ENCODE measurements around the gene LEKR1.
A peak's percentile ranks its signal among the peaks of the same experiment; 100 is the strongest.
"Not testable (repeated sequence)": the region's sequence is repeated elsewhere in the genome, so short reads cannot be mapped to it uniquely, and the experiment has no call there.

LEKR1 gene

DNA sequence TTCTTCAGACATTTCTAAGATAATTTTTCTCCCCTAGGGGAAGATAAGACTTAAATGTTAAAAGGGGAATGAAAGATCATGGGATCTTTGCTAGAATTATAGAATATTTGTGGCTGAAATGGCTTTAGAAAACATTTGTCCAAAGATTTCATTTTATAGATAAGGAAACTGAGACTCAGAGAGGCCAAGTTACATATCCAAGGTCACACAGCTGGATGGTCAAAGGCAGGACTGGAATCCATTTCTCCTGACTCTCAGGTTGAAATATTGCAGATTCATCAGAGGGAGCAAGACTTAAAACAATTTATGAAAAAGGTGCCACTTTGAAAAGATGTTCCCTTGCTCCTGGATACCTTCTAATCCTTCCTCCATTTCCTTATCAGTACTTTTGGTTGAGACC lies 19.5 kb upstream of the LEKR1 start:
- no peak for DNase-seq (ENCODE audit: low read depth in 1 of 2, low spot score in 1 of 2)

DNA sequence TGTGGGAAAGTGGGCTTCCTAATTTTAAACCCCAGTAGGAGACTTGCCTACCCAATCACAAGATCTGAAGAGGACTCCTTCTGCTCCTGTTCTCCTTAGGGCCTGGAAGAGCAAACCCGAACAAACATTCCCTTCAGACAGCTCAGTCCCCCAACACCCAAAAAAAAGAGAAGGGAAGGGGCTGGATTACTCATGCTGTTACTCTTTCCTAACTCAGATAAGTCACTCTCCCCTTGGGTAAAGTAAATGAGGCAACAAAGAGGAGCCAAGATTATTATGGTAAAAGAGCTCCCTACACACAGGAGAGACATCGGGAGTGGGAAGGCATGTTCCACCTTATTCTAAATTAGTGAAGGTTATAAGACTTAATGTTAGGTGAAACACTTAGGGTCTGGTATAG lies 18.1 kb upstream of the LEKR1 start:
- no peak for DNase-seq (ENCODE audit: low read depth in 1 of 2, low spot score in 1 of 2)

DNA sequence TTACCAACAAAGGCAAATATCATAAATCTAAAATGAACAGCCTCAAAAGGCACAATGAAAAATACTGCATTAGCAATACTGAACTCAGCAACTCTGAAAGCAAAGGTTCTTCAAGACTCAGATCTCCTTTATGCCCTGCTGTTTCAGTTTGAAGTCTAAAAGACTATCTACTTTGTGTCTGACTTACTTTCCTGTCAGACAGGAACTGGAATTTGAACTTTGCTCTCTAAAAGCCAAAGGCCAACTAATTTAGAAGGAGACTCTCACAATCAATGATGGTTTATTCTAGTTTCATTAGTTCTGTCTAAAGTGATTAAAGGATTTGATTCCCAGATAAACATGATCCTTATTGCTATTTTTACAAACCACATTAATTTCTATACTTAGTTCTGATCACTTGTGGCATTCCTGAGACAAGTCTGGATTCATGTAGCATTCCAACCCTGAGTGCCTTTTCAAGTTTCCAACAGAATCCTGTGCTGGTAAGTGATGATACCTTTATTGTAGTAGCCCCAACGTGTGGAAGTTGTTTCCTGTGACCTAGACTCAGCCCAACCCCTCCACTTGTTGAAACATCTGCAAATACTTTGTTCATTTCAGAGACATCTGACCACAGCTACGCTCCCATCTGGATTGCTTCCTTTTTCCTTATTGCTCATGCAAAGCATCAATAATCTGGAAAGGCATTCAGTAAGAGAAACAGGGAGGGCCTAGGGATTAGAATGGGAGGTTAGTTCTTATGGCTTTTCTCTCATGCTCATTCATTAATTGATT lies 14.9 kb upstream of the LEKR1 start:
- DNase-seq (ENCODE audit: low read depth in 1 of 2, low spot score in 1 of 2), result no peak

DNA sequence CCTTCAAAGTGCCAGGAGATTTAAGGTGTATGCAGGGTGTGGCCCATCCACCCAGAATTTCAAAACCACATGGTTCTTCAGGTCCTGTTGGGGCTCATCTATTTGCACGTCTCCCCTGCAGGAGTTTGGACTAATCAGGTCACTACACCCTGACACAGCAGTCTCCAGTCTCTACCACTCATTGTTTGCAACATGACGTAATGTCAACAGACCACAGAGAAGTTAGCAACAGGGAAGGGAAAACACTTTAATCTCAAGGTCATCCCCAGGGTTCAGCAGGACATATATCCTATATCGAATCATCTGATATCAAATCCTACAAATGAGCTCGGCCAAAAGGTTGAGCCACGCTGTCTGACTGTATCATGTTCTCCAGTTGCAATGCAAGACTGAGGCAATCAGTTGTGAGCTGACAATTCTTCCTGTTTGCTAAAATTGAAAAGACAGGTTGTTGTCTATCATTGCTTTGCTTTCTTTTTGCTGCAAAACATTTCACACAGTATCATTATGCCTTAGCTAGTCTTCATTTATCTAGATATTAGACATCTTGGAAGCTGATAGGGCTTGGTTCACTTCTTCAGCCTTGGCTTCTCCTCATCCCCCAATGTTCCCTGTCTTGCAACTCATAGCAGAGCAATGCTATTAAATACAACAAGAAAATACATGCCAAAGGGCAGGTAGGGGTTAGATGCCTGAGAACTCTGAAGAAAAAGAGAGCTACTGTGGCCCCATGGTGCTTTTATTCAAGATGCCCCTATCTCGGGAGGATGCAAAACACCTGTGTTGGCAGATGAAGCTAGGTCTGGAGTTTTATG lies 13.4 kb upstream of the LEKR1 start:
- no peak for DNase-seq (ENCODE audit: low read depth in 1 of 2, low spot score in 1 of 2)

DNA sequence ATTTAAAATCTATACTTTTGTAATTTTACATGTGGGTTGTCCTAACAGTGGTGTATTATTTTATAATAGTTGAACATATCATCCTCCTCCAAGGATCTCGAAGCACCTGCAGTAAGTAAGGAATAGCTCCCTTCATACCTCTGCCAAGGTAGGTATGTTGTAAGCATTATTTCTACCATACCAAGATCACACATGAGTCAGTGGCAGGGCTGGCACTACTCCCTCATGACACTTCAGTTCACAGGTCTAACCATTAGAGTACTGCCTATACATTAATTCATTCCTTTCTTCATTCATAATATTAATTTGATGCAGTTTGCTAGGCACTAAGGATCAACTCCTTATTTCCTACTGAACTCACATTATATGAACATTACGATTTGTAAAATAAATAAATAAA lies 11.9 kb upstream of the LEKR1 start:
- no peak for DNase-seq (ENCODE audit: low read depth in 1 of 2, low spot score in 1 of 2)

DNA sequence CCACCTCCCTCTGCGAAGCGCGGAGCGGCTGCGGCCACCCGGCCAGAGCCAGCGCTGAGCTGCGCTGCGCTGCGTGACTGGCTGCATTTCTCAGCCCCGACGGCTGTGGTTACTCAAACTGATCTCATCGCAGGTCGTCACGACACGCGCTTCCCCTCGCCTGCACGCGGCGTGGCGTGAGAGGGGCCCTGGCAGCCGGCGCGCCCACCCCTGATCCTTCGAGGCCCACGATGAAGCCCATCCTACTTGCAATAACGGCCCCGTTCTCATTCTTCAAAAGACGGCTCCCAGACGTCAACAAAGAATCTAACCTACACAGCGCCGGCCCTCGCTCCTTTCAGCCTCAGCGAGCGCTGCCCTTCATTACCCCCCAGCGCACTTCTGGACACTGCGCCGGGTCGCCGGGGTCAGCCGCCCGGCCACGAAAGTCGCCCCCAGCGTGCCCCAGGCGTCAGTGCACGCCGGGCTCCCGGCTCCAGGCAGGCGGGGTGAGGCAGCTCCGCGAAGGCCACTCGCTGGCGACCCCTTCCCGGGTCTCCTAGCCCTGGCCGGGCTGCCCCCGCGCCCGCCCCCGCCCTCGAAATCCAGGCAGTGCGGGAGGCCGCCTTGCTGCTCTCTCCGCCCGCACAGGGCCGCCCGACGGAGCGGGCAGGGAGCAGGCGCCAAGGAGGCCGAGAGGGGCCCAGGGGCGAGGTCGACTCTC lies 9.9 kb upstream of the LEKR1 start:
- DNase-seq (ENCODE audit: low read depth in 1 of 2, low spot score in 1 of 2), result peak in 1 of 2 donors; percentile 34

DNA sequence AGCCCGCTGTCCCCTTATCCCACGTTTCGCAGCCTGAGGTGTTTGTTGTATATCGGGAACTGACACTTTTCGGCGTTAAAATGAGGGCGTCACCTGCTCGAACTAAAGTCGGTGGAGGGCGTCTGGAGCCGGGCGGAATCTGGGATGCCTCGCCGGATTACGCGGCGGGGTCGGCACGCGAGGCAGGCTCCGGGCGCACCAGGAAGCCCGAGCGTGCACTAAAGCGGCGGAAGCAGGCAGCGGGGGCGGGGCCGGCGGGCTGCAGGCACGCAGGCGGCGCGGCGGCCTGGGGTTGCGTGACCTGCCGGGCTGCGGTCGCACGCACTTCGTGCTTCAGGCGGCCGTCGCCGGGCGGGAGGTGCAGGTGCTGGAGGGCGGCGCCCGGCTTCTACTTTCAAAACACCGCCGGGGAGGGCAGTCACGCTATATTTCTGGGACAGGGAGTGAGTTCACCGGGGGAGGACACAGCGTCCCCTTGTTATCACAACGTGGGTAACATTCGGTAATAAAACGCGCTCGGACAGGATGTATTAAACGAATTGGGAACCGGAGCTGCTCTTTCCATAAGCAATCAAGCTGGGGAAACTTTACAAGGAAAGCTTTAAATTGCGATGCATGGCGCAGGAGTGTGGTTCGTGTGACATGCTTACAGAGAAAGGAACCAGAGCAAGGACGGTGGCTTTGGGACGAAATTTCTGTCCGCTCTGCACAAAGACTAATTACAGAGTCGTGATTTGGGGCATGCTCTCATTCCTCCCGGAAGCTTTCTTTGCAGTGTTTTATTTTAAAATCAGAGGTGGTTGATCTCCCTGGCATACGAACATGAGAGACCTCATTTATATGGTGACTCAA lies 9.1 kb upstream of the LEKR1 start:
- peak; percentile 79 to 88 for DNase-seq (ENCODE audit: low read depth in 1 of 2, low spot score in 1 of 2)

DNA sequence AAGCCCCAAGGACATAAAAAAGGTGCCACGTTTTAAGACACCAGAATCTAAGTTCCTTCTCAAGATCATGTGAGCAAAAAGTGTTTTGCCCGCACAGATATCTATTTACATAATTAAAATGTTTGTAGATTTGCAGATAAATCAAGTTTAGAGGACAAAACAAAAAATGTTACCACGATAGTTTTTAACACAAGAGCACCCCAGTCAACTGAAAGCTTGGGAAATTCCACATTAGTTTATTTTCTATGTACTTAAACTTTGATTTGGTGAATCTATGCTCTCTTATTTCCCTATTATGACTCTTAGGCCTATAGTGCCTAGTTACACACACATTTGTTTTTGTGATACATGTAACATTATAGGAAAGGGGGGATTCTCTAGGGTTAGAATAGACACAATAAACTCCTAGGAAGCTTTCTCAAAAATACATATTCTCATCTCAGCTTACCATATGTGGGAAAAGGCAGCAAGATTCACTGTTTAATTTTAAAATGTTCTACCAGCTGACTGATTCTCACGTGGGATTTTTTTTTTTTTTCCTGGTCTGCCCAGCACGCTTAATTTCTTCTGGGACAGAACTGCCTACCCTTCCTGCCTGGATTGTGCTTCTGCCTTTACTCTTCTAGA lies 8.4 kb upstream of the LEKR1 start:
- no peak for DNase-seq (ENCODE audit: low read depth in 1 of 2, low spot score in 1 of 2)

DNA sequence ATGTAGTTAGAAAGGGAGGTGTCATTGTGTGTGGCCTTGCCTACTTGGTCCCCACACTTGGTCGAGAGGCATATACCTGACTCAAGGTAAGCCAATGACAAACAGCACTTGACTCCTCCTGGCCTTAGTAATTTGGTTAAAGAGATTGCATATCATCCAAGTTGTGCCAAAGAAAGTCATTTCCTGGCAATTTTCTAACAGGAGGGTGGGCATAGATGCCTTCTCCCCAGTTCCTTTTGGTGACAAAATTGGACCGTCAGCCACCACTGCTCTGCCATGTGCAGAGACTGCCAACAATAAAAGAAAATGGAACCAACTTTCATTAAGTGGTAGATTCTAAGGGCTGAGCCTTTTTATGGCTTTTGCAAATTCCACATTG lies 7.9 kb upstream of the LEKR1 start:
- DNase-seq (ENCODE audit: low read depth in 1 of 2, low spot score in 1 of 2), result no peak

DNA sequence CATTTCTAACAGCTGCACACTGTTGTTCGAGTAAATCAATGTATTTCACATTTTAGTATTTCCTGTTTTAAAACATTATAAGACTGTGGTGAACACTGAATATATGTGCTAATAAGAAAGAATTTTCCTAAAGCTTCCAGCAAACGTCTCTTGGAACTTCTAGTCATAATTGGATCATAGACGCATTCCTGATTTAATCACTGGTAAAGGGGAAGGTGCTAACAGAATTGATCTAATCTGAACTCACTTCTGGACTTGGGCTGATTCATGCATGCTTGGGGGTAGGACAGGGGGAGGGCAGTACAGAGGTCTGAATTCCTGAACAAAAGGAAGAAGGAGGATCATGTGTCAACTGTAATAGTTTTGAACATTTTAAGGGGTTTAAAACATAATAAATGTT lies 7.3 kb upstream of the LEKR1 start:
- DNase-seq (ENCODE audit: low read depth in 1 of 2, low spot score in 1 of 2), result no peak

DNA sequence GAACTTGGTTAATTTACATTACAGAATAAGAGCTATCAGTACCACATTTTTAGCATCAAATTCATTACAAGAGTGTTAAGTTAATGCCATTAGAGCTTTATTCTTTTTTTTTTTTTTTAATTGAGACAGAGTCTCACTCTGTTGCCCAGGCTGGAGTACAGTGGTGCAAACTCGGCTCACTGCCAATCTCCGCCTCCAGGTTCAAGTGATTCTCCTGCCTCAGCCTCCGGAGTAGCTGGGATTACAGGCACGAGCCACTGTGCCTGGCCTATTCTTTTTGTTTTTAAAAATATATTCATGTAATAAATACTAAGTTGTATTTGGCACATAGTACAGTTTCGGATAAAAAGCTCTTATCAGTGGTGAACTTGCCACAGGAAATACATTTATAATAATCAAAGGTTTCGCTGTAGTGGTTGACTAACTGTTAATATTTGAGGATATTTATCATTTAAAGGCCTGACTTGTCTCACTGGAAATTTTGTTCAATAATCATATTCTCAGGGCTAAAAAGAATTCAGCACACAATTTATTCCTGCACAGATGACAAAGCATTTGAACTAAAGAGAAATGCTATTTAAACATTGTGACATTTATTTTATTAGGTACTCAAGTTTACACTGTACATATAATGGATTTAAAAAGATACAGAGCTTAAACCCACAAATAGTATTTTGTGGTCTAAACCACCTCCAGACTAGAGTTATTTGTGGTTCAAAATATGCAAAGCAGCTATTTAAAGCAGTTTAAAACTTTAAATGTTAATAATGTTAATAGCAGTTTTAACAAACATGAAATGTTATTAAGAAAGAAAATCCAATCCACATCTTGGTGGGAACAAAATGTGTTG lies 6.1 kb upstream of the LEKR1 start:
- no peak for DNase-seq (ENCODE audit: low read depth in 1 of 2, low spot score in 1 of 2)

DNA sequence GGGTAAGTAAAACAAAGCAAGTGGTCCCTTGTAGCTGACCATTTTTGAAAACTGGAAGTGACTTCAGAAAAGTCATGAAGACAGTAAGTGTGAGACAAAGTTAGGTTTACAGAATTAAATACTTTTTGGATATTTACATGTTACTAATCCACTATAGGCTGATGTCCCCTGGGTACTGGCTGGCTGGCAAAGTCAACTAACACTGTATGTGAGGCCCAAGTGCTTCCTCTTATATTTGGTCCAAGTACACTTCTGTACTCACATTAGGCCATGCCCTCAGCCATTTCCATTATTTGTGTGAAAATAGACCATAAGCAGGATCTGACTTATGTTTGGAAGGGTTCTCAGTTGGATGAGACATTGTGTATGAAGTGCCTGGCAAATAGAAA lies 5.5 kb upstream of the LEKR1 start:
- no peak for DNase-seq (ENCODE audit: low read depth in 1 of 2, low spot score in 1 of 2)

DNA sequence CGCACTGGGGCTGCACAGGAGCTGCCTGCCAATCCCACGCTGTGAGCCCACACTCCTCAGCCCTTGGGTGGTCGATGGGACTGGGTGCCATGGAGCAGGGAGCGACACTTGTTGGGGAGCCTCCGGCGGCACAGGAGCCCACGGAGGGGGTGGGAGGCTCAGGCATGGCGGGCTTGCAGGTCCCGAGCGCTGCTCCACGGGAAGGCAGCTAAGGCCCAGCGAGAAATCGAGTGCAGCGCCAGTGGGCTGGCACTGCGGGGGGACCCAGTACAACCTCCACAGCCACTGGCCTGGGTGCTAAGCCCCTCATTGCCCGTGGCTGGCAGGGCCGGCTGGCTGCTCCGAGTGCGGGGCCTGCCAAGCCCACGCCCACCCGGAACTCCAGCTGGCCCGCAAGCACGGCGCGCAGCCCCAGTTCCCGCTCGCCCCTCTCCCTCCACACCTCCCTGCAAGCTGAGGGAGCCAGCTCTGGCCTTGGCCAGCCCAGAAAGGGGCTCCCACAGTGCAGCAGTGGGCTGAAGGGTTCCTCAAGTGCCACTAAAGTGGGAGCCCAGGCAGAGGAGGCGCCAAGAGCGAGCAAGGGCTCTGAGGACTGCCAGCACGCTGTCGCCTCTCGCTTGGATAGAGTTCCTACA lies 3.4 kb upstream of the LEKR1 start:
- not testable (repeated sequence) for DNase-seq (ENCODE audit: low read depth in 1 of 2, low spot score in 1 of 2)

DNA sequence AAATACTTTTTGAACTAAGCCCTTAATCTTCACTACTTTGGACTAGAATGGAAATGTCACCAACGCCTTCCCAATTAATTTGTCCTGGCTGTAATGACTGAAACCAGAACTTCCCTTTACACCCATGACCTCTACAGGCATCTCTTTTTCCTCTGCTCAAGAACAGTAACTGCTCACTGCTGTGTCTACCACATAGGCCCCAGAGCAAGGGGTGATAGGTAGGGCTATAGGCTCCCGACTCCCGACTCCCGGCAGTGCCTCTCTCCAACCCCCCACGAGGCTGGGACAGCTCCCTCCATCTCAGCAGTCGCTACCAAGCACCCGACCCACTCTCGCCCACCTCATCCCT lies 384 bp upstream of the LEKR1 start:
- no peak for DNase-seq (ENCODE audit: low read depth in 1 of 2, low spot score in 1 of 2)

DNA sequence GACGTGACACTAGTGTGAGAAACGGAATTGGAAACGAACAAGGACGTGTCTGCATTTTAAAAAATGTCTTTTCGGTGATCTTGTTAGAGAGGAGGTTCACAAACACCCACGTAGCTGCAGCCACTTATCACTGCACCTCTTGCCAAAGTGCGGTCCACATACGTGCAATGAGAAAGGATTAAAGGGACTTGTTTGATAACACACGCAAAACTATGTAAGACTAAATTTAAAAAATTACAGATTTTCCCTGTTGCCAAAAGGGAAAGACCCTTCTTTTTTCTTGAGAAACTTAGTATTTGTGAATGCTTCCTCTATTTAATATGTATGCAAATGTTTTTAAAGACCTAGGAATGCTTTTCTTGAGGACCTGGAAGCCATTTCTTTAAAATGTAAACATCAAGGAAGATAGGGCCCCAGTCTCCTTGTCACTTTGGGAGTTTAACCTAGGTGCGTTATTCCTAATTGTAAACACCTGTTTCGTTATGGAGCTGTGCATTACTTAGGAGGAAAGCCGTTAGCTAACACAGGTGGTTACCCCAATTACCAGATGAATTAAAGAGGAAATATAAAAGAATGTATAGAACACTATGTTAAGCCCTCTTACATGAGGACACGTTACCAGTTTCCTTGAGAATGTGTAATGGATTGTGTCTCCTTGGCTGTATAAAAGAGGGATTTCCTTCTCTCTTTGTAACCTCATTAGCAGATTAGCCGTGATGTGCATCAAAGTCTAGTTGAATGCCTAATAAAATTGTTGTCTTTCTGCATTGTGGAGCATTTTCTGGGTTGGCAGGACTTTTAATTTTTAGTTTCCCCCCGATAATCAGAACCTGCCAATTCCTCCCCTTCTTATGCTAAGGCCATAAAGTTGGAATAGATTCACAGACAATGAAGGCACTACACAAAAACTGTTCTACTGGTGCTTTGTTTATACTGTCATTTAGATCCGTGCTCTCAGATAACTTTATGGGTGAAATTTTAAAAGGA lies 1.0 kb downstream of the LEKR1 start:
- DNase-seq (ENCODE audit: low read depth in 1 of 2, low spot score in 1 of 2), result no peak

DNA sequence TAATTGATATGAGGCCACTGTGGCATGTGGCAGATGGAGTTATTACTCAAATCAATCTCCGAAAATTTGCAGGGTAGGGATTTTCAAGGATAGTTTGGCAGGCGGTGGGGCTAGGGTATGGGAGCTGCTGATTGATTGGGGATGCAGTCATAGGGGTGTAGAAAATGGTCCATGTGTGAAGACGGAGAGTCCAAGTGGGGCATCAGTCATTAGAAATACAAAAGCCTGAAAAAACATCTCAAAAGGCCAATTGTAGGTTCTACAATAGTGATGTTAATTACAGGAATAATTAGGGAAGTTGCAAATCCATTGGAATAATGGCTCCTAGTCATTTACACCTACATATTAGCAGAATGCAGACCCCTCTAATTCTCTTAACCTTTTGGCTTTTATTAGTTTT lies 4.9 kb downstream of the LEKR1 start:
- no peak for DNase-seq (ENCODE audit: low read depth in 1 of 2, low spot score in 1 of 2)

DNA sequence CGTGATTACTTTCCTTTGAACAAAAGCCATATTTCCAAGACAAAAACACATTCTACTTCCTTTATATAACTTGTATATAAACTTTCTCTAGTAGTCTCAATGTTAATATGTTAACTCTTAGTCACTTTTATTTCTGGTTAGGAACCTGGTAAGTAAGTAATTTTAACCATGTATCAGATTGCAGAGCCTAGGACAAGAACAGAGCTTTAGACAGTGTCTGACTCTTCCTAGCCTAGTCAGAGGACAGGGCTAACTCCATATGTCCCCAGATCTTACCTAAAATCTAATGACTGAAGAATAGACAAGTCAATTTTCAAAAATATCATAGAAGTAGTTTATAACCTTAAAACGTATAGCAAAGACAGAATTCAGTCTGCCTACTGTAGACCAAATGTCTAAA lies 8.3 kb downstream of the LEKR1 start:
- DNase-seq (ENCODE audit: low read depth in 1 of 2, low spot score in 1 of 2), result no peak

DNA sequence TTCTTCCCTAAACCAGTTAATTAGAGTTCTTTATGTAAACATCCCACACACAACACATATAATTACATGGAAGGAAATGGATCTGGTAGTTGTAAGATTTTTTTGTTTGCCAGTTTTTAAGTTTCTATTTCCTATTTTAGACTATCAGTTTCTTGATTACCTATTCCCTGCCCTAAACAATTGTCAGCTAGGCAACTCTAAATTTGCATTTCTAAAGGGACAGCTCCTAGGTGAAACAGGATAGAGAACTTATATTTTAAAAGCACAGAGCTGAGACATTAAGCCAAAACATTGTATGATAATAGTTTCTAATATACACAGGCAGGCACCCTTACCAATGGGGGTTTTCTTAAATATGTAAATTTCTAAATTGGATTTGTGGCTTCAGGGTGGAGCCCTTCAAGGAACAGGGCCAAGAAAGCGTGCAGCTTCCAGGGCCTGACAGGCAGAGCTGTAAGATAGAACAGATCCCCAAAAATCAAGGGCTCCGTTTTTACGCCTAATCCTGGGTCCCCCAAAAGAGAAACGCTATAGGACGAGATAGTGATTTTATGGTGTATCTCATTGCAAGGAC lies 8.9 kb downstream of the LEKR1 start:
- no peak for DNase-seq (ENCODE audit: low read depth in 1 of 2, low spot score in 1 of 2)
